Osteoblast (primary cell): ENCODE measurements around the gene SNX20. TPM values are rescaled to one million over a fixed set of nuclear protein-coding genes. Genes with fewer than 3 reads are reported as not detected.

ENCODE experiments used
- DNase-seq: peaks from one replicate; pipeline ENCODE4 v3.0.0; 2011; ENCODE audit warnings: low spot score, mixed read lengths; ENCODE audit not compliant: insufficient read length; ENCODE audit errors: missing footprints
- H2AFZ ChIP-seq: 2 replicates; pipeline ENCODE4 v1.6.0; 2011; ENCODE audit warnings: mild to moderate bottlenecking, low read length
- H3K27ac ChIP-seq: 2 replicates; pipeline ENCODE4 v1.5.1; 2011; ENCODE audit warnings: mild to moderate bottlenecking, low read depth, low read length, moderate library complexity
- H3K27me3 ChIP-seq: 2 replicates; pipeline ENCODE4 v1.6.0; 2012; ENCODE audit warnings: mild to moderate bottlenecking, control low read depth, inconsistent platforms, low read length, moderate library complexity; ENCODE audit not compliant: insufficient read depth
- H3K36me3 ChIP-seq: 2 replicates; pipeline ENCODE4 v1.5.1; 2011; ENCODE audit warnings: mild to moderate bottlenecking, low read length, control low read depth, moderate library complexity; ENCODE audit not compliant: insufficient read depth
- H3K4me1 ChIP-seq: 2 replicates; pipeline ENCODE4 v1.5.1; 2011; ENCODE audit warnings: mild to moderate bottlenecking, low read length, control low read depth, moderate library complexity; ENCODE audit not compliant: insufficient read depth
- H3K4me2 ChIP-seq: 2 replicates; pipeline ENCODE4 v1.6.0; 2011; ENCODE audit warnings: mild to moderate bottlenecking, low read length; ENCODE audit not compliant: insufficient read depth
- H3K4me3 ChIP-seq: fragments of 200-600 bp; sonication (generic); 3 replicates; pipeline ENCODE4 v1.5.1; 2012; ENCODE audit warnings: mild to moderate bottlenecking, low read length, inconsistent platforms; ENCODE audit not compliant: insufficient read depth
- H3K79me2 ChIP-seq: 2 replicates; pipeline ENCODE4 v1.6.0; 2012; ENCODE audit warnings: mild to moderate bottlenecking, low read length, control low read depth, inconsistent platforms; ENCODE audit not compliant: insufficient read depth
- H3K9me3 ChIP-seq: 2 replicates; pipeline ENCODE4 v1.5.1; 2011; ENCODE audit warnings: low read depth, low read length, control low read depth
- H4K20me1 ChIP-seq: 2 replicates; pipeline ENCODE4 v1.6.0; 2012; ENCODE audit warnings: mild to moderate bottlenecking, low read length, control low read depth; ENCODE audit not compliant: insufficient read depth
- CTCF ChIP-seq: IDR thresholded peaks from 2 replicates; pipeline ENCODE4 v1.5.1; 2011; ENCODE audit warnings: mild to moderate bottlenecking, low read depth, low read length, moderate library complexity; ENCODE audit errors: extremely low read depth
- total RNA-seq: library from RNA; depleted of rRNA; stranded (reverse); fragments of >200 nt; gene quantifications from 2 replicates; pipeline ENCODE4 v1.2.3, GENCODE V29; 2012

The SNX20 gene
- total RNA-seq, 1 donor, result not detected

GRCh38 chr16:50653633-50654519 lies 27.2 kb downstream of the SNX20 start:
- H3K4me3 ChIP-seq, result no peak overlapping the region
- no peak overlapping the region for H2AFZ ChIP-seq
- TF ChIP-seq CTCF, result no peak
- H3K4me2 ChIP-seq, result no peak overlapping the region
- H3K79me2 ChIP-seq, result no peaks in the 10 kb centered on the region
- no peaks in the 10 kb centered on the region for H4K20me1 ChIP-seq
- no peaks in the 10 kb centered on the region for H3K36me3 ChIP-seq
- no peaks in the 10 kb centered on the region for H3K4me1 ChIP-seq
- no peaks in the 10 kb centered on the region for H3K27me3 ChIP-seq
- no peak overlapping the region for H3K27ac ChIP-seq
- DNase-seq, result no peak
- H3K9me3 ChIP-seq, result no peaks in the 10 kb centered on the region

GRCh38 chr16:50652836-50653425 lies 28.2 kb downstream of the SNX20 start:
- H3K4me2 ChIP-seq, result no peak overlapping the region
- no peak overlapping the region for H2AFZ ChIP-seq
- H3K36me3 ChIP-seq, result no peaks in the 10 kb centered on the region
- H3K79me2 ChIP-seq, result no peaks in the 10 kb centered on the region
- H3K4me3 ChIP-seq, result no peak overlapping the region
- peak; percentile 31 for DNase-seq
- H3K9me3 ChIP-seq, result no peaks in the 10 kb centered on the region
- TF ChIP-seq CTCF, result no peak
- no peaks in the 10 kb centered on the region for H4K20me1 ChIP-seq
- no peaks in the 10 kb centered on the region for H3K27me3 ChIP-seq
- no peaks in the 10 kb centered on the region for H3K4me1 ChIP-seq
- no peak overlapping the region for H3K27ac ChIP-seq

- no peak overlapping the region for H3K27ac ChIP-seq
- H3K4me1 ChIP-seq, result no peaks in the 10 kb centered on the region
- H3K27me3 ChIP-seq, result no peaks in the 10 kb centered on the region
- H2AFZ ChIP-seq, result no peak overlapping the region
- H4K20me1 ChIP-seq, result no peaks in the 10 kb centered on the region
- DNase-seq, result peak; percentile 41
- no peaks in the 10 kb centered on the region for H3K9me3 ChIP-seq
- H3K4me3 ChIP-seq, result no peak overlapping the region
- H3K79me2 ChIP-seq, result no peaks in the 10 kb centered on the region
- H3K36me3 ChIP-seq, result no peaks in the 10 kb centered on the region
- no peak overlapping the region for H3K4me2 ChIP-seq
- no peak for TF ChIP-seq CTCF
Measured at GRCh38 chr16:50651835-50652438, 29.2 kb downstream of the SNX20 start.

- Histone ChIP-seq H3K36me3 (no peaks in the 10 kb centered on the region), H4K20me1 (no peaks in the 10 kb centered on the region), H3K4me1 (no peaks in the 10 kb centered on the region), H3K4me2 (no peak overlapping the region), H2AFZ (no peak overlapping the region), H3K4me3 (no peak overlapping the region), H3K79me2 (no peaks in the 10 kb centered on the region), H3K27ac (no peak overlapping the region), H3K9me3 (no peaks in the 10 kb centered on the region), H3K27me3 (peaks cover 3% of the 10 kb centered on the region)
- DNase-seq, result no peak
- no peak for TF ChIP-seq CTCF
Measured at GRCh38 chr16:50646345-50646744, 34.8 kb downstream of the SNX20 start.
